HFFc6 (cell line): ENCODE results near the gene SMIM34. TPM values are rescaled to one million over a fixed set of nuclear protein-coding genes. Genes with fewer than 3 reads are reported as not detected.
"Not testable (repeated sequence)": the region's sequence is repeated elsewhere in the genome, so short reads cannot be mapped to it uniquely, and the experiment has no call there.

Source experiments
- DNase-seq: peaks from one replicate; pipeline ENCODE4 v3.0.0-alpha.2; 2018
- H3K27ac Mint-ChIP-seq: 2 replicates; pipeline ENCODE4 v1.8.0; 2020; ENCODE audit warnings: mild to moderate bottlenecking, mixed read lengths
- H3K27me3 Mint-ChIP-seq: 2 replicates; pipeline ENCODE4 v1.8.0; 2021; ENCODE audit warnings: mild to moderate bottlenecking, moderate library complexity, mixed read lengths; ENCODE audit not compliant: insufficient read depth
- H3K36me3 Mint-ChIP-seq: 2 replicates; pipeline ENCODE4 v1.8.0; 2021; ENCODE audit warnings: low read depth, mixed read lengths
- H3K4me1 Mint-ChIP-seq: 2 replicates; pipeline ENCODE4 v1.8.0; 2020; ENCODE audit warnings: low read depth, mixed read lengths
- H3K4me3 Mint-ChIP-seq: 2 replicates; pipeline ENCODE4 v1.8.0; 2020; ENCODE audit warnings: mild to moderate bottlenecking, moderate library complexity, mixed read lengths
- H3K9me3 Mint-ChIP-seq: 2 replicates; pipeline ENCODE4 v1.8.0; 2020; ENCODE audit warnings: mild to moderate bottlenecking, mixed read lengths
- long read RNA-seq: library from polyadenylated mRNA; unstranded; transcript quantifications from one replicate; pipeline ENCODE4 v2.0.0, GENCODE V29; 2019
- total RNA-seq, 6 experiments: library from RNA; stranded (reverse); fragmentation: NEBNext Ultra II Directional; extraction: Animal tissue kit (Norgen Biotek cat#: 25700); gene quantifications; 2 replicates in 1 of 6; 3 replicates in 5 of 6; pipeline ENCODE4 v1.2.3, GENCODE V29; 2021

Gene SMIM34
- not detected for total RNA-seq
- long read RNA-seq, result 0 reads

GRCh38 chr21:34423805-34424204, at the start of gene SMIM34:
SMIM34 (minus strand) TSS chr21:34423951; CDS start chr21:34423839, 112 bp downstream.
- not testable (repeated sequence) for DNase-seq, H3K4me3 Mint-ChIP-seq, H3K9me3 Mint-ChIP-seq, H3K4me1 Mint-ChIP-seq, H3K27me3 Mint-ChIP-seq, H3K27ac Mint-ChIP-seq, H3K36me3 Mint-ChIP-seq

GRCh38 chr21:34467333-34467732, 43.6 kb upstream of the SMIM34 start:
- not testable (repeated sequence) for H3K36me3 Mint-ChIP-seq, H3K9me3 Mint-ChIP-seq, H3K27me3 Mint-ChIP-seq, H3K27ac Mint-ChIP-seq, H3K4me3 Mint-ChIP-seq, H3K4me1 Mint-ChIP-seq, DNase-seq

- H3K36me3 Mint-ChIP-seq, DNase-seq: not testable (repeated sequence)
Observed at GRCh38 chr21:34459426-34459825, 35.7 kb upstream of the SMIM34 start.

GRCh38 chr21:34458266-34458665, 34.5 kb upstream of the SMIM34 start:
- H3K9me3 Mint-ChIP-seq, H3K4me3 Mint-ChIP-seq, DNase-seq, H3K27me3 Mint-ChIP-seq, H3K27ac Mint-ChIP-seq, H3K4me1 Mint-ChIP-seq, H3K36me3 Mint-ChIP-seq: not testable (repeated sequence)

More at GRCh38 chr21:34459426-34459825, 35.7 kb upstream of the SMIM34 start:
- not testable (repeated sequence) for H3K27ac Mint-ChIP-seq, H3K9me3 Mint-ChIP-seq, H3K4me1 Mint-ChIP-seq, H3K4me3 Mint-ChIP-seq, H3K27me3 Mint-ChIP-seq

GRCh38 chr21:34456180-34456579, 32.4 kb upstream of the SMIM34 start:
- not testable (repeated sequence) for H3K27me3 Mint-ChIP-seq, H3K4me1 Mint-ChIP-seq, H3K9me3 Mint-ChIP-seq, H3K27ac Mint-ChIP-seq, DNase-seq, H3K36me3 Mint-ChIP-seq, H3K4me3 Mint-ChIP-seq

- H3K4me3 Mint-ChIP-seq, H3K4me1 Mint-ChIP-seq, DNase-seq, H3K27ac Mint-ChIP-seq, H3K9me3 Mint-ChIP-seq, H3K27me3 Mint-ChIP-seq, H3K36me3 Mint-ChIP-seq: not testable (repeated sequence)
Observed at GRCh38 chr21:34455628-34456027, 31.9 kb upstream of the SMIM34 start.

GRCh38 chr21:34447018-34447417, 23.3 kb upstream of the SMIM34 start:
- not testable (repeated sequence) for H3K36me3 Mint-ChIP-seq, H3K9me3 Mint-ChIP-seq, H3K4me3 Mint-ChIP-seq, H3K4me1 Mint-ChIP-seq, DNase-seq, H3K27me3 Mint-ChIP-seq, H3K27ac Mint-ChIP-seq

GRCh38 chr21:34443486-34443885, 19.7 kb upstream of the SMIM34 start:
- H3K27me3 Mint-ChIP-seq, H3K36me3 Mint-ChIP-seq, H3K4me3 Mint-ChIP-seq, H3K4me1 Mint-ChIP-seq, H3K9me3 Mint-ChIP-seq, H3K27ac Mint-ChIP-seq, DNase-seq: not testable (repeated sequence)

GRCh38 chr21:34429710-34430109, 6.0 kb upstream of the SMIM34 start:
- not testable (repeated sequence) for H3K27me3 Mint-ChIP-seq, H3K4me1 Mint-ChIP-seq, DNase-seq, H3K4me3 Mint-ChIP-seq, H3K9me3 Mint-ChIP-seq, H3K27ac Mint-ChIP-seq, H3K36me3 Mint-ChIP-seq

- H3K9me3 Mint-ChIP-seq, H3K36me3 Mint-ChIP-seq, H3K27me3 Mint-ChIP-seq, H3K4me1 Mint-ChIP-seq, H3K27ac Mint-ChIP-seq, H3K4me3 Mint-ChIP-seq, DNase-seq: not testable (repeated sequence)
Observed at GRCh38 chr21:34428441-34428840, 4.7 kb upstream of the SMIM34 start.

- not testable (repeated sequence) for H3K4me1 Mint-ChIP-seq, H3K36me3 Mint-ChIP-seq, H3K27me3 Mint-ChIP-seq, H3K4me3 Mint-ChIP-seq, DNase-seq, H3K27ac Mint-ChIP-seq, H3K9me3 Mint-ChIP-seq
Observed at GRCh38 chr21:34427339-34427738, 3.6 kb upstream of the SMIM34 start.

GRCh38 chr21:34417448-34418077, 6.2 kb downstream of the SMIM34 start:
- not testable (repeated sequence) for H3K36me3 Mint-ChIP-seq, H3K27me3 Mint-ChIP-seq, H3K4me1 Mint-ChIP-seq, DNase-seq, H3K4me3 Mint-ChIP-seq, H3K9me3 Mint-ChIP-seq, H3K27ac Mint-ChIP-seq

GRCh38 chr21:34407294-34407693, 16.5 kb downstream of the SMIM34 start:
- not testable (repeated sequence) for DNase-seq, H3K9me3 Mint-ChIP-seq, H3K36me3 Mint-ChIP-seq, H3K27ac Mint-ChIP-seq, H3K4me1 Mint-ChIP-seq, H3K4me3 Mint-ChIP-seq, H3K27me3 Mint-ChIP-seq

- H3K27ac Mint-ChIP-seq, H3K4me3 Mint-ChIP-seq, DNase-seq, H3K27me3 Mint-ChIP-seq, H3K4me1 Mint-ChIP-seq, H3K9me3 Mint-ChIP-seq, H3K36me3 Mint-ChIP-seq: not testable (repeated sequence)
Observed at GRCh38 chr21:34406676-34407075, 17.1 kb downstream of the SMIM34 start.

- H3K27me3 Mint-ChIP-seq, H3K27ac Mint-ChIP-seq, H3K4me1 Mint-ChIP-seq, DNase-seq, H3K9me3 Mint-ChIP-seq, H3K4me3 Mint-ChIP-seq, H3K36me3 Mint-ChIP-seq: not testable (repeated sequence)
Observed at GRCh38 chr21:34406102-34406501, 17.6 kb downstream of the SMIM34 start.
